22Rv1 (cell line): Measurements from ENCODE around the gene SPOCK3.

Experiments used
- ZFX ChIP-seq: fragments of 450-650 bp; IDR thresholded peaks from 2 replicates; pipeline ENCODE4 v1.6.1; 2017; ENCODE audit warnings: antibody characterized with exemption, borderline replicate concordance
- TF ChIP-seq, protein P1 (sequence below): fragments of 450-650 bp; IDR thresholded peaks from 2 replicates; pipeline ENCODE4 v1.5.1; 2017; ENCODE audit warnings: mild to moderate bottlenecking

DNA sequence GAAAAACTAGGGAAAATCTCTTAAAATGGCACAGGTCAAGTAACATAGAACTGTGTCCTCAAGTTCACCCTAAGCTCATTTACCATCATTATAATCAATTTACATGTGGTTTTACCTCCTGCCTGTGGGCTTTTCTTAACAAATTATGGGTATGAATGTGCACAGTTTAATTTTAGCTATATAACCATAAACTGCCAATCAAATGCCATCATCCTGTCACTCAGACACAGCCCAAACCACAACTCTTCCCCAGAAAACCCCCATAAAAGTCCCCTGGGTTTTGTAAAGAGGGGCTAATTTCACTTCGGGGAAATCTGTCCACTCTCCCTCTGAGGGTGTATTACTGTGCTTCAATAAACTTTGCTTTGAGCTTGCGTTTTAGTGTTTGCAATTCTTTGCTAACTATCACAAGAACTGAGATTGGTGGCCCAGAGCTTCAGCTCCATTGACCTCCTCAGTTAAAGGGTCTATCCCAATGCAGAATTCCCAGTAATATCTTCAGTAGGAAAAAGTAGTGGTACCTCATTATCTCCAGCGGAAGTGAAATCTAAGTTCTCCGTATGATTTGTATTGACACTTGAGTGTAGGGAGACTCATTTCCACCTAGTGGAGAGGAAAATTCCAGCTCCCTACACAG is 394.6 kb downstream of the SPOCK3 start:
- TF ChIP-seq, protein P1, sequence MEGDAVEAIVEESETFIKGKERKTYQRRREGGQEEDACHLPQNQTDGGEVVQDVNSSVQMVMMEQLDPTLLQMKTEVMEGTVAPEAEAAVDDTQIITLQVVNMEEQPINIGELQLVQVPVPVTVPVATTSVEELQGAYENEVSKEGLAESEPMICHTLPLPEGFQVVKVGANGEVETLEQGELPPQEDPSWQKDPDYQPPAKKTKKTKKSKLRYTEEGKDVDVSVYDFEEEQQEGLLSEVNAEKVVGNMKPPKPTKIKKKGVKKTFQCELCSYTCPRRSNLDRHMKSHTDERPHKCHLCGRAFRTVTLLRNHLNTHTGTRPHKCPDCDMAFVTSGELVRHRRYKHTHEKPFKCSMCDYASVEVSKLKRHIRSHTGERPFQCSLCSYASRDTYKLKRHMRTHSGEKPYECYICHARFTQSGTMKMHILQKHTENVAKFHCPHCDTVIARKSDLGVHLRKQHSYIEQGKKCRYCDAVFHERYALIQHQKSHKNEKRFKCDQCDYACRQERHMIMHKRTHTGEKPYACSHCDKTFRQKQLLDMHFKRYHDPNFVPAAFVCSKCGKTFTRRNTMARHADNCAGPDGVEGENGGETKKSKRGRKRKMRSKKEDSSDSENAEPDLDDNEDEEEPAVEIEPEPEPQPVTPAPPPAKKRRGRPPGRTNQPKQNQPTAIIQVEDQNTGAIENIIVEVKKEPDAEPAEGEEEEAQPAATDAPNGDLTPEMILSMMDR = no peak
- no peak for TF ChIP-seq ZFX
